ENCODE data around the gene PIGW. TPM values are rescaled to one million over a fixed set of nuclear protein-coding genes. Genes with fewer than 3 reads are reported as not detected.

The PIGW gene
- polyA plus RNA-seq, 1 donor from 2014 or later, result 5.4 TPM

- no peak for TF ChIP-seq SMC3 (conservative IDR thresholded peaks at IDR 0.05; ENCODE audit: poor library complexity)
Measured at GRCh38 chr17:36511216-36511615, 23.6 kb upstream of the PIGW start (continued).

- Histone ChIP-seq H3K9ac (ENCODE audit: low read length) (no peak overlapping the region), H3K9me3 (ENCODE audit: low read length) (no peaks in the 10 kb centered on the region), H3K4me3 (ENCODE audit: low read length) (no peak overlapping the region), H3K4me2 (ENCODE audit: low read length) (no peak overlapping the region), H3K9me2 (ENCODE audit: insufficient read depth, low read length) (no peaks in the 10 kb centered on the region), H4K20me1 (ENCODE audit: insufficient read depth) (no peaks in the 10 kb centered on the region), H3F3A (ENCODE audit: insufficient read depth, low read length, poor library complexity, severe bottlenecking) (no peaks in the 10 kb centered on the region), H3K27ac (ENCODE audit: low read length) (no peak overlapping the region), H3K36me3 (ENCODE audit: insufficient read depth, low read length) (no peaks in the 10 kb centered on the region), H3K27me3 (ENCODE audit: insufficient read depth, low read depth, low read length) (no peaks in the 10 kb centered on the region), H3K79me2 (replicated peaks; ENCODE audit: insufficient read depth, low read length) (no peaks in the 10 kb centered on the region), H2AFZ (ENCODE audit: low read depth, low read length) (no peak overlapping the region)
- no peak for TF ChIP-seq MXI1 (conservative IDR thresholded peaks at IDR 0.05; ENCODE audit: poor library complexity, severe bottlenecking)
- no peak for TF ChIP-seq TAF1 (IDR thresholded peaks at IDR 0.05; ENCODE audit: low read depth)
- no peak for TF ChIP-seq EZH2 (IDR thresholded peaks at IDR 0.05; ENCODE audit: borderline replicate concordance, insufficient read depth, low read length, poor library complexity, severe bottlenecking)
- TF ChIP-seq SMC3 (conservative IDR thresholded peaks at IDR 0.05; ENCODE audit: poor library complexity), result no peak
- no peak for TF ChIP-seq POLR2AphosphoS5 (IDR thresholded peaks at IDR 0.05)
- TF ChIP-seq EP300 (conservative IDR thresholded peaks at IDR 0.05; ENCODE audit: poor library complexity, severe bottlenecking), result no peak
- no peak for TF ChIP-seq CTCF (IDR thresholded peaks at IDR 0.05; ENCODE audit: poor library complexity, severe bottlenecking)
- no peak for TF ChIP-seq REST (IDR thresholded peaks at IDR 0.05; ENCODE audit: borderline replicate concordance)
- TF ChIP-seq RAD21 (conservative IDR thresholded peaks at IDR 0.05), result no peak
Measured at GRCh38 chr17:36512641-36513040, 22.1 kb upstream of the PIGW start.

GRCh38 chr17:36514856-36515255 lies 19.9 kb upstream of the PIGW start:
- no peak overlapping the region for H3K9ac ChIP-seq (ENCODE audit: low read length)
- no peak overlapping the region for H3K27ac ChIP-seq (ENCODE audit: low read length)
- no peaks in the 10 kb centered on the region for H3K27me3 ChIP-seq (ENCODE audit: insufficient read depth, low read depth, low read length)
- no peaks in the 10 kb centered on the region for H3K36me3 ChIP-seq (ENCODE audit: insufficient read depth, low read length)
- H3K9me2 ChIP-seq (ENCODE audit: insufficient read depth, low read length), result no peaks in the 10 kb centered on the region
- no peaks in the 10 kb centered on the region for H3K79me2 ChIP-seq (replicated peaks; ENCODE audit: insufficient read depth, low read length)
- no peak overlapping the region for H2AFZ ChIP-seq (ENCODE audit: low read depth, low read length)
- H3K4me3 ChIP-seq (ENCODE audit: low read length), result no peak overlapping the region
- no peaks in the 10 kb centered on the region for H3F3A ChIP-seq (ENCODE audit: insufficient read depth, low read length, poor library complexity, severe bottlenecking)
- H3K4me2 ChIP-seq (ENCODE audit: low read length), result no peak overlapping the region
- no peak for TF ChIP-seq EZH2 (IDR thresholded peaks at IDR 0.05; ENCODE audit: borderline replicate concordance, insufficient read depth, low read length, poor library complexity, severe bottlenecking)
- TF ChIP-seq RAD21 (conservative IDR thresholded peaks at IDR 0.05), result no peak
- no peak for TF ChIP-seq POLR2AphosphoS5 (IDR thresholded peaks at IDR 0.05)
- no peak for TF ChIP-seq SMC3 (conservative IDR thresholded peaks at IDR 0.05; ENCODE audit: poor library complexity)
- no peak for TF ChIP-seq REST (IDR thresholded peaks at IDR 0.05; ENCODE audit: borderline replicate concordance)
- no peak for TF ChIP-seq MXI1 (conservative IDR thresholded peaks at IDR 0.05; ENCODE audit: poor library complexity, severe bottlenecking)
- no peak for TF ChIP-seq CTCF (IDR thresholded peaks at IDR 0.05; ENCODE audit: poor library complexity, severe bottlenecking)
- TF ChIP-seq EP300 (conservative IDR thresholded peaks at IDR 0.05; ENCODE audit: poor library complexity, severe bottlenecking), result no peak
- TF ChIP-seq TAF1 (IDR thresholded peaks at IDR 0.05; ENCODE audit: low read depth), result no peak
- H4K20me1 ChIP-seq (ENCODE audit: insufficient read depth), result no peaks in the 10 kb centered on the region
- no peaks in the 10 kb centered on the region for H3K9me3 ChIP-seq (ENCODE audit: low read length)
